A549 (cell line): ENCODE data around the gene HMX1. TPM values are rescaled to one million over a fixed set of nuclear protein-coding genes. Genes with fewer than 3 reads are reported as not detected.

Experiments
- ATAC-seq, 2 experiments: fragments of 200-7000 bp in 1 of 2; fragments of >200 bp in 1 of 2; cut with Nextera tagmentation in 1 of 2; cut with Tn5 transposase in 1 of 2; 3 replicates each; pipeline versions ENCODE4 v1.8.0 to v1.9.1; 2018 to 2020; ENCODE audit warnings: mild to moderate bottlenecking in 1 of 2, moderate library complexity in 1 of 2
- CTCF ChIA-PET: fragments of 300-600 bp; sonication (Branson Sonifier 250); formaldehyde crosslinking; extraction: SDS; loops from one replicate; lab custom pipeline; 2021; ENCODE audit warnings: antibody characterized with exemption, inconsistent platforms; lab: Yijun Ruan, JAX
- POLR2A ChIA-PET: fragments of 350-600 bp; formaldehyde crosslinking; extraction: SDS; loops from one replicate; lab custom pipeline; 2021; ENCODE audit warnings: antibody characterized with exemption, inconsistent platforms; lab: Yijun Ruan, JAX
- DNase-seq, 2 experiments: peaks; one replicate each; pipeline versions ENCODE4 v3.0.0 to v3.0.0-alpha.2; 2011 to 2016; ENCODE audit warnings: low read depth in 1 of 2, low spot score in 1 of 2
- FAIRE-seq: peaks from 2 replicates; lab custom pipeline; 2011; peaks lifted over from hg19 to GRCh38; lab: Jason Lieb, UNC
- H3K27ac ChIP-seq, 2 experiments: fragments of >200 bp; sonication (Bioruptor Twin); formaldehyde crosslinking; 3 replicates each; pipeline ENCODE4 v1.5.1; 2016 to 2017
- H3K4me1 ChIP-seq: fragments of >200 bp; sonication (Bioruptor Twin); formaldehyde crosslinking; 3 replicates; pipeline ENCODE4 v1.6.1; 2016
- H3K4me2 ChIP-seq: fragments of >200 bp; sonication (Bioruptor Twin); formaldehyde crosslinking; 3 replicates; pipeline ENCODE4 v1.6.1; 2016
- H3K4me3 ChIP-seq: fragments of >200 bp; sonication (Bioruptor Twin); formaldehyde crosslinking; 3 replicates; pipeline ENCODE4 v1.5.1; 2016
- H3K9me3 ChIP-seq: fragments of >200 bp; sonication (Bioruptor Twin); formaldehyde crosslinking; 3 replicates; pipeline ENCODE4 v1.6.1; 2016
- CBX2 ChIP-seq: fragments of 200-600 bp; sonication (generic); IDR thresholded peaks from 2 replicates; pipeline ENCODE4 v1.6.1; 2016; ENCODE audit warnings: low read depth, mild to moderate bottlenecking, borderline replicate concordance
- EHF ChIP-seq: fragments of 250-450 bp; sonication (Bioruptor Pico); IDR thresholded peaks from 2 replicates; pipeline ENCODE4 v1.5.0; 2020; ENCODE audit warnings: mild to moderate bottlenecking
- EHMT2 ChIP-seq: fragments of 200-600 bp; sonication (generic); IDR thresholded peaks from 2 replicates; pipeline ENCODE4 v1.6.1; 2016; ENCODE audit warnings: antibody characterized with exemption, low read depth, mild to moderate bottlenecking, moderate library complexity
- FOSL2 ChIP-seq, 2 experiments: fragments of 450-650 bp in 1 of 2; fragments of >200 bp in 1 of 2; sonication (Bioruptor Twin) in 1 of 2; formaldehyde crosslinking; IDR thresholded peaks; 2 replicates each; pipeline versions ENCODE4 v1.5.0 to v1.6.1; 2016 to 2020; ENCODE audit warnings: mild to moderate bottlenecking in 1 of 2, moderate library complexity in 1 of 2
- GATA3 ChIP-seq: IDR thresholded peaks from 2 replicates; pipeline ENCODE4 v1.6.1; 2012; ENCODE audit warnings: borderline replicate concordance
- HEYL ChIP-seq: fragments of 250-450 bp; sonication (Bioruptor Pico); IDR thresholded peaks from 2 replicates; pipeline ENCODE4 v1.8.0; 2021; ENCODE audit warnings: mild to moderate bottlenecking, moderate library complexity
- JUN ChIP-seq, 2 experiments: fragments of >200 bp; sonication (Bioruptor Twin); formaldehyde crosslinking; IDR thresholded peaks; 2 replicates in 1 of 2; 3 replicates in 1 of 2; pipeline ENCODE4 v1.6.1; 2016 to 2017
- KDM1A ChIP-seq: fragments of 200-600 bp; sonication (generic); IDR thresholded peaks from 2 replicates; pipeline ENCODE4 v1.6.1; 2016; ENCODE audit warnings: low read depth, mild to moderate bottlenecking
- MAFK ChIP-seq: fragments of 450-650 bp; IDR thresholded peaks from 2 replicates; pipeline ENCODE4 v1.6.1; 2014; ENCODE audit not compliant: partially characterized antibody
- MAZ ChIP-seq: fragments of 150-350 bp; IDR thresholded peaks from 2 replicates; pipeline ENCODE4 v1.6.1; 2014; ENCODE audit warnings: antibody characterized with exemption, low read depth, low read length, borderline replicate concordance
- NFE2L2 ChIP-seq: fragments of 150-350 bp; conservative IDR thresholded peaks from 2 replicates; pipeline ENCODE4 v1.6.1; 2014; ENCODE audit warnings: low read length
- NR3C1 ChIP-seq: fragments of >200 bp; sonication (Bioruptor Twin); formaldehyde crosslinking; IDR thresholded peaks from 3 replicates; pipeline ENCODE4 v1.6.1; 2017
- PHF8 ChIP-seq: fragments of 200-600 bp; sonication (generic); IDR thresholded peaks from 2 replicates; pipeline ENCODE4 v1.6.1; 2016; ENCODE audit warnings: low read depth, mild to moderate bottlenecking, antibody characterized with exemption, moderate library complexity, borderline replicate concordance
- POLR2A ChIP-seq: IDR thresholded peaks from 2 replicates; pipeline ENCODE4 v1.6.1; 2012; ENCODE audit warnings: mild to moderate bottlenecking, low read length
- RAD21 ChIP-seq, 2 experiments: fragments of >200 bp in 1 of 2; sonication (Bioruptor Twin) in 1 of 2; formaldehyde crosslinking in 1 of 2; IDR thresholded peaks in 1 of 2; conservative IDR thresholded peaks in 1 of 2; 2 replicates in 1 of 2; 3 replicates in 1 of 2; pipeline ENCODE4 v1.6.1; 2012 to 2018; ENCODE audit warnings: inconsistent platforms in 1 of 2
- RFX5 ChIP-seq: fragments of 450-650 bp; IDR thresholded peaks from 2 replicates; pipeline ENCODE4 v1.7.1; 2014; ENCODE audit warnings: antibody characterized with exemption, mild to moderate bottlenecking, moderate library complexity
- ZC3H11A ChIP-seq: fragments of 450-650 bp; IDR thresholded peaks from 2 replicates; pipeline ENCODE4 v1.6.1; 2014; ENCODE audit warnings: antibody characterized with exemption, mild to moderate bottlenecking
- ZFP36 ChIP-seq: fragments of 450-650 bp; IDR thresholded peaks from 2 replicates; pipeline ENCODE4 v1.6.1; 2014; ENCODE audit warnings: borderline replicate concordance; ENCODE audit not compliant: partially characterized antibody
- WGBS: methylation state at CpG from one replicate; pipeline ENCODE4 v1.1.6; 2017; ENCODE audit errors: missing lambda C conversion rate; 5-methylcytosine and 5-hydroxymethylcytosine counted together
- polyA plus RNA-seq, 4 experiments: library from polyadenylated mRNA; depleted of rRNA in 3 of 4; stranded (reverse); fragments of >200 nt; fragmentation: RNase III in 1 of 4; extraction: RNeasy Plus Mini Kit Qiagen cat#74134 plus additional on column Dnase treatment in 1 of 4; gene quantifications; 2 replicates in 3 of 4; 3 replicates in 1 of 4; pipeline ENCODE4 v1.2.3, GENCODE V29; 2011 to 2017
- TF ChIP-seq, protein P1 (sequence below): fragments of >200 bp; sonication (Bioruptor Twin); formaldehyde crosslinking; IDR thresholded peaks from 3 replicates; pipeline ENCODE4 v1.6.1; 2016
- TF ChIP-seq, protein P2 (sequence below): fragments of 450-650 bp; IDR thresholded peaks from 2 replicates; pipeline ENCODE4 v1.6.1; 2014; ENCODE audit warnings: antibody characterized with exemption
- TF ChIP-seq, protein P3 (sequence below): fragments of 150-350 bp; IDR thresholded peaks from 2 replicates; pipeline ENCODE4 v1.6.1; 2014; ENCODE audit warnings: low read depth, mild to moderate bottlenecking, low read length
- TF ChIP-seq, protein P4 (sequence below): fragments of >200 bp; sonication (Bioruptor Twin); formaldehyde crosslinking; IDR thresholded peaks from 3 replicates; pipeline ENCODE4 v1.5.1; 2016
- TF ChIP-seq, protein P5 (sequence below): IDR thresholded peaks from 2 replicates; pipeline ENCODE4 v1.6.1; 2012; ENCODE audit warnings: low read depth, borderline replicate concordance
- TF ChIP-seq, protein P6 (sequence below): fragments of 250-450 bp; sonication (Bioruptor Pico); IDR thresholded peaks from 2 replicates; pipeline ENCODE4 v1.5.0; 2020; ENCODE audit warnings: low read depth, mild to moderate bottlenecking, moderate library complexity
- TF ChIP-seq, protein P7 (sequence below): fragments of 250-450 bp; sonication (Bioruptor Pico); IDR thresholded peaks from 2 replicates; pipeline ENCODE4 v1.5.0; 2021; ENCODE audit warnings: mild to moderate bottlenecking, moderate library complexity, borderline replicate concordance

The HMX1 gene
- polyA plus RNA-seq, 2 of the 4 experiments (the other 2 are of a cell fraction), result 0.06 TPM; not detected in 1

DNA sequence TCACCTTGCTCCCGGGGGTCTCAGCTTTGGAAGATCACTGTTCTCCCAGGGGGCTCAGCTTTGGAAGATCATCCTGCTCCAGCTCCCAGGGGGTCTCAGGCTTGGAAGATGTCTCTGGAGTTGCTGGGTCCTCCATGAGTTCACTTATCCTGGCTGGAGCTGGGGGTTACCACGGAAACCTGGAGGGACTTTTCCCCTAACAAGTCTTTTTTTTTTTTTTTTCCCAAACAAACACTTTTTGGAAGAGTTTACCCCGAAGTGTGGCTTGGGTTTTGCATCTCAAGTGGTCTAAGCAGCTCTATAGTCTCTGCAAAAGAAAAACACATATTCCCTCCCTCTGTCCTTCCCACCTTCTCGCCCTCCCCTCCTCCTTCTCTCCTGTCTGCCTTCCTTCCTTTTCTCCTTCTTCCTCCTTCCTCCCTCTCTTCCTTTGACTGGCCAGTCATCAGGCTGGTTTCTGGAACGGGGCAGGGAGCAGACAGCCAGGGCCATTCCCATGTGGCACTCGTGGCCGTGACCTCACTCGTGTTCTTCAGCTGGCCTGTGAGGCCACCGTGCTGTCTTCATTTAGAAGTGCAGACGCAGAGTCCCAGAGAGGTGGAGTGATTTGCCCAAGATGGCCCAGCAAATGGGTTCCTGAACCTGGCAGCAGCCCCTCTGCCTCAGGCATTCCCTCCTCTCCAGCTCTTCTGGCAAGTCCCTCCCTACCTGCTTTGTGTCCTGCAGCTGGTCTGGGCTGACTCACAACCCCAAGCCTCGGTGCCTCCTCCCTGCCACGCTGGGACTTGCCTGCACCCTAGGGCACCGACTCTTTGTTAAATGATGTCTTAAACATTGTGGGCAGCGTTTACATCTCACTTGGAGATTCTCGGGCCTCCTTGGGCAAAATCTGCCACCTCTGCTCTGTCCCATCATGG is 25.9 kb upstream of the HMX1 start:
- ChIA-PET CTCF (interaction anchor here (0.7 to 2.0 kb wide), 5 partner anchors 12 to 290 kb away, joined by 3 to 6 read pairs (median 3); no protein-coding TSS in a partner anchor), POLR2A (interaction anchor here (0.6 kb wide), 1 partner anchor 100 kb away, joined by 4 read pairs; no protein-coding TSS in a partner anchor)
- no peak for TF ChIP-seq JUN (IDR thresholded peaks at IDR 0.05)
- TF ChIP-seq EHF, result no peak
- TF ChIP-seq, protein P1, sequence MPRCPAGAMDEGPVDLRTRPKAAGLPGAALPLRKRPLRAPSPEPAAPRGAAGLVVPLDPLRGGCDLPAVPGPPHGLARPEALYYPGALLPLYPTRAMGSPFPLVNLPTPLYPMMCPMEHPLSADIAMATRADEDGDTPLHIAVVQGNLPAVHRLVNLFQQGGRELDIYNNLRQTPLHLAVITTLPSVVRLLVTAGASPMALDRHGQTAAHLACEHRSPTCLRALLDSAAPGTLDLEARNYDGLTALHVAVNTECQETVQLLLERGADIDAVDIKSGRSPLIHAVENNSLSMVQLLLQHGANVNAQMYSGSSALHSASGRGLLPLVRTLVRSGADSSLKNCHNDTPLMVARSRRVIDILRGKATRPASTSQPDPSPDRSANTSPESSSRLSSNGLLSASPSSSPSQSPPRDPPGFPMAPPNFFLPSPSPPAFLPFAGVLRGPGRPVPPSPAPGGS, result no peak
- no peak for TF ChIP-seq RAD21 (conservative IDR thresholded peaks at IDR 0.05 in 1 of 2, IDR thresholded peaks at IDR 0.05 in 1 of 2)
- no peak for TF ChIP-seq NR3C1
- TF ChIP-seq, protein P2, sequence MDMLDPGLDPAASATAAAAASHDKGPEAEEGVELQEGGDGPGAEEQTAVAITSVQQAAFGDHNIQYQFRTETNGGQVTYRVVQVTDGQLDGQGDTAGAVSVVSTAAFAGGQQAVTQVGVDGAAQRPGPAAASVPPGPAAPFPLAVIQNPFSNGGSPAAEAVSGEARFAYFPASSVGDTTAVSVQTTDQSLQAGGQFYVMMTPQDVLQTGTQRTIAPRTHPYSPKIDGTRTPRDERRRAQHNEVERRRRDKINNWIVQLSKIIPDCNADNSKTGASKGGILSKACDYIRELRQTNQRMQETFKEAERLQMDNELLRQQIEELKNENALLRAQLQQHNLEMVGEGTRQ, result no peak
- TF ChIP-seq, protein P3, sequence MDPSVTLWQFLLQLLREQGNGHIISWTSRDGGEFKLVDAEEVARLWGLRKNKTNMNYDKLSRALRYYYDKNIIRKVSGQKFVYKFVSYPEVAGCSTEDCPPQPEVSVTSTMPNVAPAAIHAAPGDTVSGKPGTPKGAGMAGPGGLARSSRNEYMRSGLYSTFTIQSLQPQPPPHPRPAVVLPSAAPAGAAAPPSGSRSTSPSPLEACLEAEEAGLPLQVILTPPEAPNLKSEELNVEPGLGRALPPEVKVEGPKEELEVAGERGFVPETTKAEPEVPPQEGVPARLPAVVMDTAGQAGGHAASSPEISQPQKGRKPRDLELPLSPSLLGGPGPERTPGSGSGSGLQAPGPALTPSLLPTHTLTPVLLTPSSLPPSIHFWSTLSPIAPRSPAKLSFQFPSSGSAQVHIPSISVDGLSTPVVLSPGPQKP, result no peak
- no peak for TF ChIP-seq KDM1A
- TF ChIP-seq, protein P4, sequence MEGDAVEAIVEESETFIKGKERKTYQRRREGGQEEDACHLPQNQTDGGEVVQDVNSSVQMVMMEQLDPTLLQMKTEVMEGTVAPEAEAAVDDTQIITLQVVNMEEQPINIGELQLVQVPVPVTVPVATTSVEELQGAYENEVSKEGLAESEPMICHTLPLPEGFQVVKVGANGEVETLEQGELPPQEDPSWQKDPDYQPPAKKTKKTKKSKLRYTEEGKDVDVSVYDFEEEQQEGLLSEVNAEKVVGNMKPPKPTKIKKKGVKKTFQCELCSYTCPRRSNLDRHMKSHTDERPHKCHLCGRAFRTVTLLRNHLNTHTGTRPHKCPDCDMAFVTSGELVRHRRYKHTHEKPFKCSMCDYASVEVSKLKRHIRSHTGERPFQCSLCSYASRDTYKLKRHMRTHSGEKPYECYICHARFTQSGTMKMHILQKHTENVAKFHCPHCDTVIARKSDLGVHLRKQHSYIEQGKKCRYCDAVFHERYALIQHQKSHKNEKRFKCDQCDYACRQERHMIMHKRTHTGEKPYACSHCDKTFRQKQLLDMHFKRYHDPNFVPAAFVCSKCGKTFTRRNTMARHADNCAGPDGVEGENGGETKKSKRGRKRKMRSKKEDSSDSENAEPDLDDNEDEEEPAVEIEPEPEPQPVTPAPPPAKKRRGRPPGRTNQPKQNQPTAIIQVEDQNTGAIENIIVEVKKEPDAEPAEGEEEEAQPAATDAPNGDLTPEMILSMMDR, result no peak
- TF ChIP-seq NFE2L2, result no peak
- TF ChIP-seq HEYL, result no peak
- TF ChIP-seq FOSL2 (IDR thresholded peaks at IDR 0.05), result no peak
- no peak for TF ChIP-seq FOSL2 (CRISPR knock-in tag; IDR thresholded peaks at IDR 0.05)
- TF ChIP-seq EHMT2, result no peak
- TF ChIP-seq, protein P5, sequence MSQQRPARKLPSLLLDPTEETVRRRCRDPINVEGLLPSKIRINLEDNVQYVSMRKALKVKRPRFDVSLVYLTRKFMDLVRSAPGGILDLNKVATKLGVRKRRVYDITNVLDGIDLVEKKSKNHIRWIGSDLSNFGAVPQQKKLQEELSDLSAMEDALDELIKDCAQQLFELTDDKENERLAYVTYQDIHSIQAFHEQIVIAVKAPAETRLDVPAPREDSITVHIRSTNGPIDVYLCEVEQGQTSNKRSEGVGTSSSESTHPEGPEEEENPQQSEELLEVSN, result no peak
- TF ChIP-seq POLR2A, result no peak
- TF ChIP-seq GATA3, result no peak
- TF ChIP-seq ZC3H11A, result no peak
- TF ChIP-seq MAFK, result no peak
- no peak for TF ChIP-seq PHF8
- ATAC-seq (0 out of 6 replicates have a peak, but pooled peaks of 1 of the 2 experiments have one; percentile 15), DNase-seq (no peak), FAIRE-seq (no peak)
- H3K4me3 ChIP-seq, result no peak overlapping the region
- 19% methylated on average over 9 of the region's 15 CpGs for WGBS
- H3K4me2 ChIP-seq, result no peak overlapping the region
- H3K4me1 ChIP-seq, result no peaks in the 10 kb centered on the region
- peaks cover 14% of the 10 kb centered on the region; the same call in 1 of the 3 replicates for H3K9me3 ChIP-seq
- H3K27ac ChIP-seq, result no peak overlapping the region

DNA sequence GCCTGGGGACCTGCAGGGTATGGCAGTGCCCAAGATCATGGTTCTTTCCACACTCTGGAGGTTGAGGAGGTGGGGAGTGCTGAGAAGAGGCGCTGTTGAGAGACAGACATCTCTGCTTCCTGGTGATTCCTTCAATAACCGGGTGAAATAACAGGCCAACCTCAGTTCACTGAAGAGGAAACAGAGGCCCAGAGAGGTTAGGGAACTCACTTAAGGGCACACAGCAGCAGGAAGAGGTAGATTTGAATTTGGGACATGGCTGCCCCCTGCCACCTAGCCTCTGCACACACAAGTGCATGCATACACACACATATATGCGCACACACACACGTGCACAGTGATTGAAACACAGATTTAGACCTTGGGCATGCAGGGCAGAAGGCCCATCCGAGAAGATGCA is 24.9 kb upstream of the HMX1 start:
- DNase-seq (no peak), FAIRE-seq (no peak), ATAC-seq (no peak)
- H3K4me2 ChIP-seq, result no peak overlapping the region
- H3K9me3 ChIP-seq, result peaks cover 7% of the 10 kb centered on the region; the same call in 1 of the 3 replicates
- no peak overlapping the region for H3K27ac ChIP-seq
- H3K4me3 ChIP-seq, result no peak overlapping the region
- ChIA-PET CTCF (interaction anchor here (1.0 to 1.9 kb wide), 2 partner anchors 14 to 21 kb away, joined by 3 to 6 read pairs; no protein-coding TSS in a partner anchor), POLR2A (no interaction called here)
- H3K4me1 ChIP-seq, result no peaks in the 10 kb centered on the region
- WGBS, result 62% methylated on average over 5 of the region's 5 CpGs
- TF ChIP-seq, protein P6, sequence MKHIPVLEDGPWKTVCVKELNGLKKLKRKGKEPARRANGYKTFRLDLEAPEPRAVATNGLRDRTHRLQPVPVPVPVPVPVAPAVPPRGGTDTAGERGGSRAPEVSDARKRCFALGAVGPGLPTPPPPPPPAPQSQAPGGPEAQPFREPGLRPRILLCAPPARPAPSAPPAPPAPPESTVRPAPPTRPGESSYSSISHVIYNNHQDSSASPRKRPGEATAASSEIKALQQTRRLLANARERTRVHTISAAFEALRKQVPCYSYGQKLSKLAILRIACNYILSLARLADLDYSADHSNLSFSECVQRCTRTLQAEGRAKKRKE, result no peak
- TF ChIP-seq RFX5 (no peak), MAZ (no peak), ZFP36 (no peak), POLR2A (no peak), EHMT2 (no peak), CBX2 (no peak)
- TF ChIP-seq, protein P7, sequence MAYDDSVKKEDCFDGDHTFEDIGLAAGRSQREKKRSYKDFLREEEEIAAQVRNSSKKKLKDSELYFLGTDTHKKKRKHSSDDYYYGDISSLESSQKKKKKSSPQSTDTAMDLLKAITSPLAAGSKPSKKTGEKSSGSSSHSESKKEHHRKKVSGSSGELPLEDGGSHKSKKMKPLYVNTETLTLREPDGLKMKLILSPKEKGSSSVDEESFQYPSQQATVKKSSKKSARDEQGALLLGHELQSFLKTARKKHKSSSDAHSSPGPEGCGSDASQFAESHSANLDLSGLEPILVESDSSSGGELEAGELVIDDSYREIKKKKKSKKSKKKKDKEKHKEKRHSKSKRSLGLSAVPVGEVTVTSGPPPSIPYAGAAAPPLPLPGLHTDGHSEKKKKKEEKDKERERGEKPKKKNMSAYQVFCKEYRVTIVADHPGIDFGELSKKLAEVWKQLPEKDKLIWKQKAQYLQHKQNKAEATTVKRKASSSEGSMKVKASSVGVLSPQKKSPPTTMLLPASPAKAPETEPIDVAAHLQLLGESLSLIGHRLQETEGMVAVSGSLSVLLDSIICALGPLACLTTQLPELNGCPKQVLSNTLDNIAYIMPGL (CRISPR knock-in tag), result no peak
- TF ChIP-seq, protein P3, result no peak
